ENCODE measurements around the gene CBX8. TPM values are rescaled to one million over a fixed set of nuclear protein-coding genes. Genes with fewer than 3 reads are reported as not detected.

Gene CBX8
- polyA plus RNA-seq, 1 experiment = 0.32 TPM

DNA sequence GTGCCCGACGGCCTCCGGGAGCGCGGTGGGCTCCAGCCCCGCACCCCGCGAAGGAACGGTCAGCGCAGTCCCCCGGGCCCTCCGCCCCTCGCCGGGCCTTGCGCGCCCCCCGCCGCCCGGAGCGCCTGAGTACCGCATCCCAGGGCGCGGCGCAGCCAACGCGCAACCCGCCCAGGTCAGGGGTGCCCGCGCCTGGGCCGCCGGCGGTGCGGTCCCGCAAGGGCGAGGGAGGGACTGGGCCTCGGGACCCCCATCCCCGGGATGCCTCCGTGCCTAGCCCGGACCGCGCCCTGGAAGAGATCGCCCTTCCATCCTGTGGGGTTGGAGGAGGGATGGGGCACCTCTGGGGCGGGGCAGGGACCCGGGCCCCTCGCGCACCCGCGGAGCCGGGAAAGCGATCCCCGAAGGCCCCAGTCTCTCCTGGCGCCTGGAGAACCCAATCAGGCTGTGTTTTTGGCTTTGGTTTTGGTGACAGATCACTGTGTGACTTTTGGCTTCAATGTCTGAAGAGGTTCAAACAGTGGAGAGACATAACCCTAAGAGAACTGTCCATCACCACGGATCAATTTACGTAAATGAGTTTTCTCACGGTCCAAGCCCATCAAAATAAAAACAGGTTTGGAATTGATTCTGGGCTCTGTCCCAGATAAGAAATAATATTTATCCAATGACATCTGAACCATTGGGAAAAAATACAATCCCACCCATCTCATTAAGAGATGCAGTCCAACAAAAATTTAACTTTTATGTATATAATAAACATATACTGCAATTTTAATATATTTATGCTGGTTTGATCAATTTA, 48.4 kb downstream of the CBX8 start:
- DNase-seq (ENCODE audit: low read depth) = no peak
- CTCF ChIA-PET = interaction anchor here (0.7 to 1.2 kb wide), 4 partner anchors 41 to 427 kb away, joined by 3 read pairs; no protein-coding TSS in a partner anchor

DNA sequence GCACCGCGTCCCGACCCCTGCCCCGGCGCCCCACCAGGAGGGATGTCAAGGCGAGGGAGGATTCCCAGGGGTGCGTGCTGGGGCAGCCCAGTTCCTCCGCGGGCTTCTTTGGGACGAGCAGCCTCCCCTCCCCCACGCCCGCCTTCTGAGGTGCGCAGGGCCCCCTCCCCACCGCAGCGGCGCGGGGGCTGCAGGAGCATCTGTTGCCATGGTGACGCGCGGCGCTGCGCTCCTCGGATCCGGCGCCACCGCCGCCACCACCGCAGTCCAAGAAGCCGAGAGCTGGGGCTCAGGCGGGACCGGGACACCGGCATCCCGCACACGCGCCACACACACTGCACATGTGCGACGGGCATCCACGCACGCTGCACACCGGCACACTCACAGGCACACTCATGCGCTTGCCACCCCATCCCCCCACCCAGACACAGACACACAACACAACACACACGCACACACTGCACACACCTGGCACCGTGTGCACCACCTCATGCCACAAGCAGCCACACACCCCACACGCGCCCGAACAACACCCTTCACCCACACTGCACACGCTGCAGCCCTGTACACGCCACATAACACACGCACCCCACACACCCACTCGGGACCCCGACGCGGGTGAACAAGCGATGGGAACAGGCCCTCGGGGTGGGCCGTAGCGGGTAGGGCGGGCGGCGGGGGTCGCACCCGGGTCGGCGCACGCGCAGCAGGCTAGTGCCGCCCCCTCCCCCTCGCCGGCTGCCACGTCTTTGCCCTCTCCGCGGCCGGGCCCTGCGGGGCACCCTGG, 49.2 kb downstream of the CBX8 start:
- Histone ChIP-seq H3K36me3 (ENCODE audit: control insufficient read depth, insufficient read depth, low read length) (no peaks in the 10 kb centered on the region), H3K4me3 (ENCODE audit: low read depth, low read length) (no peak overlapping the region), H3K27me3 (ENCODE audit: control insufficient read depth, insufficient read depth, low read length) (peaks cover 37% of the 10 kb centered on the region)
- no peak for DNase-seq (ENCODE audit: low read depth)
- ChIA-PET CTCF (interaction anchor here (0.6 to 1.4 kb wide), 2 partner anchors 223 to 244 kb away, joined by 3 read pairs; no protein-coding TSS in a partner anchor), POLR2A (no interaction called here)
- TF ChIP-seq, protein P1, sequence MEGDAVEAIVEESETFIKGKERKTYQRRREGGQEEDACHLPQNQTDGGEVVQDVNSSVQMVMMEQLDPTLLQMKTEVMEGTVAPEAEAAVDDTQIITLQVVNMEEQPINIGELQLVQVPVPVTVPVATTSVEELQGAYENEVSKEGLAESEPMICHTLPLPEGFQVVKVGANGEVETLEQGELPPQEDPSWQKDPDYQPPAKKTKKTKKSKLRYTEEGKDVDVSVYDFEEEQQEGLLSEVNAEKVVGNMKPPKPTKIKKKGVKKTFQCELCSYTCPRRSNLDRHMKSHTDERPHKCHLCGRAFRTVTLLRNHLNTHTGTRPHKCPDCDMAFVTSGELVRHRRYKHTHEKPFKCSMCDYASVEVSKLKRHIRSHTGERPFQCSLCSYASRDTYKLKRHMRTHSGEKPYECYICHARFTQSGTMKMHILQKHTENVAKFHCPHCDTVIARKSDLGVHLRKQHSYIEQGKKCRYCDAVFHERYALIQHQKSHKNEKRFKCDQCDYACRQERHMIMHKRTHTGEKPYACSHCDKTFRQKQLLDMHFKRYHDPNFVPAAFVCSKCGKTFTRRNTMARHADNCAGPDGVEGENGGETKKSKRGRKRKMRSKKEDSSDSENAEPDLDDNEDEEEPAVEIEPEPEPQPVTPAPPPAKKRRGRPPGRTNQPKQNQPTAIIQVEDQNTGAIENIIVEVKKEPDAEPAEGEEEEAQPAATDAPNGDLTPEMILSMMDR (IDR thresholded peaks at IDR 0.05; ENCODE audit: insufficient read depth, low read depth, low read length) = no peak

More for the DNA sequence above, 48.4 kb downstream of the CBX8 start:
- POLR2A ChIA-PET = no interaction called here
- H3K36me3 ChIP-seq (ENCODE audit: control insufficient read depth, insufficient read depth, low read length) = no peaks in the 10 kb centered on the region
- H3K27me3 ChIP-seq (ENCODE audit: control insufficient read depth, insufficient read depth, low read length) = peaks cover 32% of the 10 kb centered on the region
- no peak overlapping the region for H3K4me3 ChIP-seq (ENCODE audit: low read depth, low read length)
- TF ChIP-seq, protein P1 (IDR thresholded peaks at IDR 0.05; ENCODE audit: insufficient read depth, low read depth, low read length) = no peak

DNA sequence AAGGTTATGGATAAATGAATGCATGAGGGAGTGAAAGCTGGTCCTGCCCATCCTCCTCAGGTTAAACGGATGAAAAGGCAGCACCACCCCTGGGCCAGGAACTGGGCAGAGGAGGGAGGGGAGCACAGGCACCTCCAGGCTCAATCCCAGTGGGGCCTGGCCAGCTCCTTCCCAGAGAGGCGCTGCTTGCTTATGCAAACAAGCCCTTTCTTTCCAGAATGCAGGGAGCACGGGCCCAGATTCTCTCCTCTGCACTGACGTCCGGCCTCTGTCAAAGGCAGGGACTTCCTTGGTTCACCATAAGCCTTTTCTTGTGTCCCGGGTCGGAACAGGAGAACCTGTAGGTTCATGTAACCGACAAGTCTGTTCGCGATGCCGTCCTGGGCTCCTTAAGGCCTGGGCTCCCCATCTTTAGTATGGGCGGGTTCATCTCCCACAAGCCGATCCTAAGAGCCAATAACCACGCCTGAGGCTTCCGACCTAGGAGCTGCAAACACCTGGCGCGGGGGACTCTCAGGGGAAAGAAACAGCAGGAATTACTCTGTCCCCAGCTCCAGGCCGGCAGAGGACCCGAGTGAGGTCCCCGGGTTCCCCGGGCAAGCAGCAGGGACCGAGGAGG, 49.9 kb downstream of the CBX8 start:
- POLR2A ChIA-PET = no interaction called here
- no peak for DNase-seq (ENCODE audit: low read depth)
- CTCF ChIA-PET = interaction anchor here (0.6 to 1.4 kb wide), 7 partner anchors 8 to 894 kb away, joined by 3 read pairs; no protein-coding TSS in a partner anchor
- TF ChIP-seq, protein P1 (IDR thresholded peaks at IDR 0.05; ENCODE audit: insufficient read depth, low read depth, low read length) = no peak
- H3K4me3 ChIP-seq (ENCODE audit: low read depth, low read length) = no peak overlapping the region
- H3K36me3 ChIP-seq (ENCODE audit: control insufficient read depth, insufficient read depth, low read length) = no peaks in the 10 kb centered on the region
- H3K27me3 ChIP-seq (ENCODE audit: control insufficient read depth, insufficient read depth, low read length) = peaks cover 39% of the 10 kb centered on the region

DNA sequence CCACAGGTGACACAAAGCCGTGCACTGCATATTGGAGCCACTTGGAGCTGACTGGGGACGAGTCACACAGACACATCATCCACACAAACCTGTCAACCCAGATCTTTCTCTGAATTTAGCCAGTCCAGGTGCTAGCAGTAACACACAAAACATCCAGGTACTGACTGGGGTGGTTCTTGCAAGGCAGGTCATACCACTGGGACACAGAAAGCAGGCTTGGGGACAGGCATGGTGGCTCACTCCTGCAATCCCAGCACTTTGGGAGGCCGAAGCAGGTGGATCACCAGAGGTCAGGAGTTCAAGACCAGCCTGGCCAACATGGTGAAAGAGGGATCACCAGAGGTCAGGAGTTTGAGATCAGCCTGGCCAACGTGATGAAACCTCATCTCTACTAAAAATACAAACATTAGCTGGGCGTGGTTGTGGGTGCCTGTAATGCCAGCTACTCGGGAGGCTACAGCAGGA, 51.2 kb downstream of the CBX8 start:
- POLR2A ChIA-PET = no interaction called here
- peaks cover 43% of the 10 kb centered on the region for H3K27me3 ChIP-seq (ENCODE audit: control insufficient read depth, insufficient read depth, low read length)

More for the DNA sequence above, 51.2 kb downstream of the CBX8 start:
- Histone ChIP-seq H3K36me3 (ENCODE audit: control insufficient read depth, insufficient read depth, low read length) (no peaks in the 10 kb centered on the region), H3K4me3 (ENCODE audit: low read depth, low read length) (no peak overlapping the region)
- TF ChIP-seq, protein P1 (IDR thresholded peaks at IDR 0.05; ENCODE audit: insufficient read depth, low read depth, low read length) = no peak
- no peak for DNase-seq (ENCODE audit: low read depth)
- CTCF ChIA-PET = interaction anchor here (0.6 to 1.9 kb wide), 13 partner anchors 12 to 248 kb away, joined by 3 to 8 read pairs (median 3); no protein-coding TSS in a partner anchor
